HG02970 (cell line): ENCODE results near the gene CFAP161.

Source experiments
- ATAC-seq: cut with Tn5 transposase; IDR thresholded peaks from one replicate; pipeline ENCODE4 v1.9.1; 2021; ENCODE audit warnings: mild to moderate bottlenecking, moderate library complexity, moderate number of reproducible peaks; ENCODE audit not compliant: unreplicated experiment, low FRiP score

CFAP161 gene

GRCh38 chr15:81181220-81181619 lies 47.1 kb downstream of the CFAP161 start:
- ATAC-seq = no peak

GRCh38 chr15:81182031-81182755 lies 48.1 kb downstream of the CFAP161 start:
- no peak for ATAC-seq

- no peak for ATAC-seq
These were observed 48.8 kb downstream of the CFAP161 start for GRCh38 chr15:81182756-81183438.

GRCh38 chr15:81183439-81183775 lies 49.3 kb downstream of the CFAP161 start:
- ATAC-seq = no peak

GRCh38 chr15:81184188-81184587 lies 50.1 kb downstream of the CFAP161 start:
- no peak for ATAC-seq

GRCh38 chr15:81185631-81186295 lies 51.7 kb downstream of the CFAP161 start:
- ATAC-seq = no peak

GRCh38 chr15:81188354-81188753 lies 54.3 kb downstream of the CFAP161 start:
- no peak for ATAC-seq

- ATAC-seq = no peak
These were observed 55.7 kb downstream of the CFAP161 start for GRCh38 chr15:81189583-81190283.

- no peak for ATAC-seq
These were observed 56.9 kb downstream of the CFAP161 start for GRCh38 chr15:81190922-81191507.

- no peak for ATAC-seq
These were observed 57.6 kb downstream of the CFAP161 start for GRCh38 chr15:81191701-81192100.

GRCh38 chr15:81194723-81195122 lies 60.7 kb downstream of the CFAP161 start:
- ATAC-seq = no peak

- ATAC-seq = no peak
These were observed 61.3 kb downstream of the CFAP161 start for GRCh38 chr15:81195339-81195864.

GRCh38 chr15:81196576-81197254 lies 62.6 kb downstream of the CFAP161 start, which contains the start of gene IL16:
IL16 (plus strand) TSS chr15:81196879; CDS start chr15:81225400, 28,521 bp downstream.
- no peak for ATAC-seq

- no peak for ATAC-seq
These were observed 63.2 kb downstream of the CFAP161 start for GRCh38 chr15:81197255-81197630.

- ATAC-seq = no peak
These were observed 63.7 kb downstream of the CFAP161 start for GRCh38 chr15:81197688-81198281.
